HepG2 (cell line): ENCODE data around the gene ANLN. TPM values are rescaled to one million over a fixed set of nuclear protein-coding genes. Genes with fewer than 3 reads are reported as not detected.

Experiments used
- AHR ChIP-seq: IDR thresholded peaks from 2 replicates; pipeline ENCODE4 v1.6.1; 2018; ENCODE audit warnings: missing genetic modification reagents, missing compliant biosample characterization
- FOXP1 ChIP-seq, 2 experiments: fragments of 450-650 bp in 1 of 2; IDR thresholded peaks; 2 replicates each; pipeline ENCODE4 v1.6.1; 2017 to 2018; ENCODE audit warnings: antibody characterized with exemption in 1 of 2
- KLF11 ChIP-seq: IDR thresholded peaks from 2 replicates; pipeline ENCODE4 v1.6.1; 2016; ENCODE audit warnings: missing compliant biosample characterization
- MED13 ChIP-seq: sonication (generic); formaldehyde crosslinking; IDR thresholded peaks from 2 replicates; pipeline ENCODE4 v1.5.0; 2020; ENCODE audit warnings: missing genetic modification reagents
- NBN ChIP-seq: fragments of 450-650 bp; conservative IDR thresholded peaks from 2 replicates; pipeline ENCODE4 v1.6.1; 2017
- RAD21 ChIP-seq: fragments of 450-650 bp; formaldehyde crosslinking; IDR thresholded peaks from 2 replicates; pipeline ENCODE4 v1.5.0; 2020; ENCODE audit warnings: mild to moderate bottlenecking
- STAG1 ChIP-seq: sonication (generic); formaldehyde crosslinking; IDR thresholded peaks from 2 replicates; pipeline ENCODE4 v1.4.0; 2020; ENCODE audit warnings: missing genetic modification reagents
- U2AF2 ChIP-seq: fragments of 200-400 bp; formaldehyde crosslinking; IDR thresholded peaks from 2 replicates; pipeline ENCODE4 v1.6.1; 2017; ENCODE audit warnings: low read depth, mild to moderate bottlenecking, low read length
- ZC3H13 ChIP-seq: sonication (generic); formaldehyde crosslinking; IDR thresholded peaks from 2 replicates; pipeline ENCODE4 v1.8.1; 2023; ENCODE audit warnings: mild to moderate bottlenecking, missing genetic modification reagents, moderate library complexity
- ZNF557 ChIP-seq: sonication (generic); formaldehyde crosslinking; IDR thresholded peaks from 2 replicates; pipeline ENCODE4 v1.4.0; 2020; ENCODE audit warnings: missing genetic modification reagents
- ZNF616 ChIP-seq: sonication (generic); formaldehyde crosslinking; IDR thresholded peaks from 2 replicates; pipeline ENCODE4 v1.5.0; 2020; ENCODE audit warnings: low read depth, mild to moderate bottlenecking, missing genetic modification reagents
- ZNF672 ChIP-seq: sonication (generic); formaldehyde crosslinking; IDR thresholded peaks from 2 replicates; pipeline ENCODE4 v1.8.1; 2022; ENCODE audit warnings: missing genetic modification reagents
- ZNF839 ChIP-seq: sonication (generic); formaldehyde crosslinking; IDR thresholded peaks from 2 replicates; pipeline ENCODE4 v1.4.0; 2020; ENCODE audit warnings: missing genetic modification reagents, mild to moderate bottlenecking, borderline replicate concordance
- polyA plus RNA-seq, 8 experiments: library from polyadenylated mRNA; depleted of rRNA in 3 of 8; stranded (reverse) in 7 of 8; unstranded in 1 of 8; fragments of >200 nt; fragmentation: Illumina TruSeq in 4 of 8; extraction: Trizol in 4 of 8; gene quantifications; 2 replicates each; pipeline versions ENCODE4 v1.2.1 to v1.2.3, GENCODE V29; 2011 to 2016; ENCODE audit warnings: low read depth in 4 of 8, missing spikeins in 1 of 8, mixed read lengths in 1 of 8; ENCODE audit not compliant: insufficient read depth in 1 of 8
- total RNA-seq, 5 experiments: library from RNA; depleted of rRNA; stranded (reverse); fragments of >200 nt; fragmentation: Illumina TruSeq; extraction: Trizol; gene quantifications; 2 replicates each; pipeline ENCODE4 v1.2.3, GENCODE V29; 2016; ENCODE audit warnings: low read depth in 1 of 5
- TF ChIP-seq, protein P1 (sequence below): sonication (generic); formaldehyde crosslinking; IDR thresholded peaks from 2 replicates; pipeline ENCODE4 v1.5.0; 2020; ENCODE audit warnings: mild to moderate bottlenecking, missing genetic modification reagents, moderate library complexity
- TF ChIP-seq, protein P2 (sequence below): sonication (generic); formaldehyde crosslinking; IDR thresholded peaks from 2 replicates; pipeline ENCODE4; 2020; ENCODE audit warnings: missing genetic modification reagents, mild to moderate bottlenecking, borderline replicate concordance
- TF ChIP-seq, protein P3 (sequence below): sonication (generic); formaldehyde crosslinking; IDR thresholded peaks from 2 replicates; pipeline ENCODE4 v1.4.0; 2020; ENCODE audit warnings: mild to moderate bottlenecking, missing genetic modification reagents
- TF ChIP-seq, protein P4 (sequence below): IDR thresholded peaks from 2 replicates; pipeline ENCODE4 v1.6.1; 2012; ENCODE audit warnings: low read depth, low read length, improper control_type of control experiment
- TF ChIP-seq, protein P5 (sequence below): sonication (generic); formaldehyde crosslinking; IDR thresholded peaks from 2 replicates; pipeline ENCODE4 v1.5.1; 2020; ENCODE audit warnings: missing genetic modification reagents, mild to moderate bottlenecking, borderline replicate concordance

The ANLN gene
- total and polyA plus RNA-seq, 2 of the 13 experiments (the other 11 are each of a cell fraction or from before 2014, with no cell fraction given), result 20.0 to 72.0 TPM

DNA sequence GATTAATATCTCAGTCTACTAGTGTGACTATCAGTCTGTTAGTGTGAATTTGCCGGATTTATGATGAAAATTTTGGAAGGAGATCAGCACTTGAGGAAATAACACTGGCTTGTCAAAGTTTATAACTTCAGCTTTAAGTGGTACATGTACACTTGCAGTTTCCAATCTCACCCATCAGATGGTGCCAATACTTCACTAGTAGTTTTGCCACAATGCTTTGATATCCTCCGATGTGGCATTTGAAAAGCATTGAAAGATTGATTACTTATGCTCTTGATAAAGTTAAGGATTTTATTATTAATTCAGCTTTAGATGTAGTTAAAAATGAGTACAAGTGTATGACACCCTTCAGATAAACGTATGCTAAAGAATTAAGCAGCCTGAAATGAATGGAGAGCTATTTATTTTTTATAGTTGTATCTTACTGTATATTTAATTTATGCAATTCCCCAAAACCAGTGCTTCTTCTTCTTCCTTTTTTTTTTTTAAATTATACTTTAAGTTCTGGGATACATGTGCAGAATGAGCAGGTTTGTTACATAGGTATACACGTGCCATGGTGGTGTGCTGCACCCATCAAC lies 98.2 kb downstream of the ANLN start (continued):
- TF ChIP-seq ZC3H13 (CRISPR knock-in tag) (no peak), U2AF2 (no peak), MED13 (CRISPR knock-in tag) (no peak), ZNF839 (CRISPR knock-in tag) (no peak), ZNF616 (no peak), NBN (no peak), AHR (CRISPR knock-in tag) (no peak), STAG1 (CRISPR knock-in tag) (peak; percentile 96), RAD21 (CRISPR knock-in tag) (peak; percentile 78), ZNF672 (CRISPR knock-in tag) (no peak), FOXP1 (IDR thresholded peaks at IDR 0.05) (no peak), FOXP1 (CRISPR knock-in tag; IDR thresholded peaks at IDR 0.05) (no peak), KLF11 (CRISPR knock-in tag) (no peak), ZNF557 (CRISPR knock-in tag) (no peak)
- TF ChIP-seq, protein P1, sequence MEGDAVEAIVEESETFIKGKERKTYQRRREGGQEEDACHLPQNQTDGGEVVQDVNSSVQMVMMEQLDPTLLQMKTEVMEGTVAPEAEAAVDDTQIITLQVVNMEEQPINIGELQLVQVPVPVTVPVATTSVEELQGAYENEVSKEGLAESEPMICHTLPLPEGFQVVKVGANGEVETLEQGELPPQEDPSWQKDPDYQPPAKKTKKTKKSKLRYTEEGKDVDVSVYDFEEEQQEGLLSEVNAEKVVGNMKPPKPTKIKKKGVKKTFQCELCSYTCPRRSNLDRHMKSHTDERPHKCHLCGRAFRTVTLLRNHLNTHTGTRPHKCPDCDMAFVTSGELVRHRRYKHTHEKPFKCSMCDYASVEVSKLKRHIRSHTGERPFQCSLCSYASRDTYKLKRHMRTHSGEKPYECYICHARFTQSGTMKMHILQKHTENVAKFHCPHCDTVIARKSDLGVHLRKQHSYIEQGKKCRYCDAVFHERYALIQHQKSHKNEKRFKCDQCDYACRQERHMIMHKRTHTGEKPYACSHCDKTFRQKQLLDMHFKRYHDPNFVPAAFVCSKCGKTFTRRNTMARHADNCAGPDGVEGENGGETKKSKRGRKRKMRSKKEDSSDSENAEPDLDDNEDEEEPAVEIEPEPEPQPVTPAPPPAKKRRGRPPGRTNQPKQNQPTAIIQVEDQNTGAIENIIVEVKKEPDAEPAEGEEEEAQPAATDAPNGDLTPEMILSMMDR, result peak; percentile 80
- TF ChIP-seq, protein P2, sequence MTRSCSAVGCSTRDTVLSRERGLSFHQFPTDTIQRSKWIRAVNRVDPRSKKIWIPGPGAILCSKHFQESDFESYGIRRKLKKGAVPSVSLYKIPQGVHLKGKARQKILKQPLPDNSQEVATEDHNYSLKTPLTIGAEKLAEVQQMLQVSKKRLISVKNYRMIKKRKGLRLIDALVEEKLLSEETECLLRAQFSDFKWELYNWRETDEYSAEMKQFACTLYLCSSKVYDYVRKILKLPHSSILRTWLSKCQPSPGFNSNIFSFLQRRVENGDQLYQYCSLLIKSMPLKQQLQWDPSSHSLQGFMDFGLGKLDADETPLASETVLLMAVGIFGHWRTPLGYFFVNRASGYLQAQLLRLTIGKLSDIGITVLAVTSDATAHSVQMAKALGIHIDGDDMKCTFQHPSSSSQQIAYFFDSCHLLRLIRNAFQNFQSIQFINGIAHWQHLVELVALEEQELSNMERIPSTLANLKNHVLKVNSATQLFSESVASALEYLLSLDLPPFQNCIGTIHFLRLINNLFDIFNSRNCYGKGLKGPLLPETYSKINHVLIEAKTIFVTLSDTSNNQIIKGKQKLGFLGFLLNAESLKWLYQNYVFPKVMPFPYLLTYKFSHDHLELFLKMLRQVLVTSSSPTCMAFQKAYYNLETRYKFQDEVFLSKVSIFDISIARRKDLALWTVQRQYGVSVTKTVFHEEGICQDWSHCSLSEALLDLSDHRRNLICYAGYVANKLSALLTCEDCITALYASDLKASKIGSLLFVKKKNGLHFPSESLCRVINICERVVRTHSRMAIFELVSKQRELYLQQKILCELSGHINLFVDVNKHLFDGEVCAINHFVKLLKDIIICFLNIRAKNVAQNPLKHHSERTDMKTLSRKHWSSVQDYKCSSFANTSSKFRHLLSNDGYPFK (CRISPR knock-in tag), result no peak
- TF ChIP-seq, protein P3, sequence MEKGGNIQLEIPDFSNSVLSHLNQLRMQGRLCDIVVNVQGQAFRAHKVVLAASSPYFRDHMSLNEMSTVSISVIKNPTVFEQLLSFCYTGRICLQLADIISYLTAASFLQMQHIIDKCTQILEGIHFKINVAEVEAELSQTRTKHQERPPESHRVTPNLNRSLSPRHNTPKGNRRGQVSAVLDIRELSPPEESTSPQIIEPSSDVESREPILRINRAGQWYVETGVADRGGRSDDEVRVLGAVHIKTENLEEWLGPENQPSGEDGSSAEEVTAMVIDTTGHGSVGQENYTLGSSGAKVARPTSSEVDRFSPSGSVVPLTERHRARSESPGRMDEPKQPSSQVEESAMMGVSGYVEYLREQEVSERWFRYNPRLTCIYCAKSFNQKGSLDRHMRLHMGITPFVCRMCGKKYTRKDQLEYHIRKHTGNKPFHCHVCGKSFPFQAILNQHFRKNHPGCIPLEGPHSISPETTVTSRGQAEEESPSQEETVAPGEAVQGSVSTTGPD, result no peak
- TF ChIP-seq, protein P4, sequence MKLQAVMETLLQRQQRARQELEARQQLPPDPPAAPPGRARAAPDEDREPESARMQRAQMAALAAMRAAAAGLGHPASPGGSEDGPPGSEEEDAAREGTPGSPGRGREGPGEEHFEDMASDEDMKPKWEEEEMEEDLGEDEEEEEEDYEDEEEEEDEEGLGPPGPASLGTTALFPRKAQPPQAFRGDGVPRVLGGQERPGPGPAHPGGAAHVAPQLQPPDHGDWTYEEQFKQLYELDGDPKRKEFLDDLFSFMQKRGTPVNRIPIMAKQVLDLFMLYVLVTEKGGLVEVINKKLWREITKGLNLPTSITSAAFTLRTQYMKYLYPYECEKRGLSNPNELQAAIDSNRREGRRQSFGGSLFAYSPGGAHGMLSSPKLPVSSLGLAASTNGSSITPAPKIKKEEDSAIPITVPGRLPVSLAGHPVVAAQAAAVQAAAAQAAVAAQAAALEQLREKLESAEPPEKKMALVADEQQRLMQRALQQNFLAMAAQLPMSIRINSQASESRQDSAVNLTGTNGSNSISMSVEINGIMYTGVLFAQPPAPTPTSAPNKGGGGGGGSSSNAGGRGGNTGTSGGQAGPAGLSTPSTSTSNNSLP, result peak; percentile 51; the same call in 1 of the 2 replicates
- TF ChIP-seq, protein P5, sequence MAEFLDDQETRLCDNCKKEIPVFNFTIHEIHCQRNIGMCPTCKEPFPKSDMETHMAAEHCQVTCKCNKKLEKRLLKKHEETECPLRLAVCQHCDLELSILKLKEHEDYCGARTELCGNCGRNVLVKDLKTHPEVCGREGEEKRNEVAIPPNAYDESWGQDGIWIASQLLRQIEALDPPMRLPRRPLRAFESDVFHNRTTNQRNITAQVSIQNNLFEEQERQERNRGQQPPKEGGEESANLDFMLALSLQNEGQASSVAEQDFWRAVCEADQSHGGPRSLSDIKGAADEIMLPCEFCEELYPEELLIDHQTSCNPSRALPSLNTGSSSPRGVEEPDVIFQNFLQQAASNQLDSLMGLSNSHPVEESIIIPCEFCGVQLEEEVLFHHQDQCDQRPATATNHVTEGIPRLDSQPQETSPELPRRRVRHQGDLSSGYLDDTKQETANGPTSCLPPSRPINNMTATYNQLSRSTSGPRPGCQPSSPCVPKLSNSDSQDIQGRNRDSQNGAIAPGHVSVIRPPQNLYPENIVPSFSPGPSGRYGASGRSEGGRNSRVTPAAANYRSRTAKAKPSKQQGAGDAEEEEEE, result no peak
